Measurements from ENCODE around the gene POLR1B. TPM values are rescaled to one million over a fixed set of nuclear protein-coding genes. Genes with fewer than 3 reads are reported as not detected.
A peak's percentile ranks its signal among the peaks of the same experiment; 100 is the strongest.

The POLR1B gene
- total RNA-seq, 1 donor from 2014 or later, result 22.1 TPM

DNA sequence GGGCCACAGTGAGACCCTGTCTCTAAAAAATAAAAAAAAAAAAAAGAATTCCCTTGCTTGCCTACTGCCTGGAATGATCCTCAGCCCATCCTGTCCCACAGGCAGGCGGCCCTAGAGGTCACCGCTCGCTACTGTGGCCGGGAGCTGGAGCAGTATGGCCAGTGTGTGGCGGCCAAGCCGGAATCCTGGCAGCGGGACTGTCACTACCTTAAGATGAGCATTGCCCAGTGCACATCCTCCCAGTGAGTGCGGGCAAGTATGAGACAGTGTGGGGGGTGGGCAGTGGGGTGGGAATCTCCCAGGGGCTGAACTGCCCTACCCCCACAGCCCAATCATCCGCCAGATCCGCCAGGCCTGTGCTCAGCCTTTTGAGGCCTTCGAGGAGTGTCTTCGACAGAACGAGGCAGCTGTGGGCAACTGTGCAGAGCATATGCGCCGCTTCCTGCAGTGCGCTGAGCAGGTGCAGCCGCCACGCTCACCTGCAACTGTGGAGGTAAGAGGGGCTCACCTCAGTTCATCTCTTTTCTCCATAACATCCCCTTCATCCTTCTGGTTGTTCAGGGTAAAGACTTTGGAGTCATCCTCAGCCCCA is 43.7 kb downstream of the POLR1B start:
- Mint-ChIP-seq H3K27me3 (ENCODE audit: unreplicated experiment) (peaks cover 15% of the 10 kb centered on the region), H3K9me3 (ENCODE audit: unreplicated experiment) (no peaks in the 10 kb centered on the region), H3K27ac (ENCODE audit: unreplicated experiment) (peak overlapping the region; percentile 28), H3K4me1 (ENCODE audit: unreplicated experiment) (peaks cover 26% of the 10 kb centered on the region), H3K4me3 (ENCODE audit: unreplicated experiment) (peak overlapping the region; percentile 34), H3K36me3 (ENCODE audit: low read depth, unreplicated experiment) (peaks cover 11% of the 10 kb centered on the region)
- no peak for TF ChIP-seq CTCF (IDR thresholded peaks at IDR 0.05; ENCODE audit: unreplicated experiment)
- no peak for DNase-seq (ENCODE audit: low spot score)

- Mint-ChIP-seq H3K9me3 (ENCODE audit: unreplicated experiment) (no peaks in the 10 kb centered on the region), H3K4me3 (ENCODE audit: unreplicated experiment) (peak overlapping the region; percentile 9), H3K27me3 (ENCODE audit: unreplicated experiment) (peaks cover 19% of the 10 kb centered on the region), H3K36me3 (ENCODE audit: low read depth, unreplicated experiment) (peaks cover 15% of the 10 kb centered on the region), H3K4me1 (ENCODE audit: unreplicated experiment) (peaks cover 23% of the 10 kb centered on the region), H3K27ac (ENCODE audit: unreplicated experiment) (peak overlapping the region; percentile 72)
- no peak for TF ChIP-seq CTCF (IDR thresholded peaks at IDR 0.05; ENCODE audit: unreplicated experiment)
- DNase-seq (ENCODE audit: low spot score), result no peak
Measured at GRCh38 chr2:112588611-112589045, 46.4 kb downstream of the POLR1B start.

DNA sequence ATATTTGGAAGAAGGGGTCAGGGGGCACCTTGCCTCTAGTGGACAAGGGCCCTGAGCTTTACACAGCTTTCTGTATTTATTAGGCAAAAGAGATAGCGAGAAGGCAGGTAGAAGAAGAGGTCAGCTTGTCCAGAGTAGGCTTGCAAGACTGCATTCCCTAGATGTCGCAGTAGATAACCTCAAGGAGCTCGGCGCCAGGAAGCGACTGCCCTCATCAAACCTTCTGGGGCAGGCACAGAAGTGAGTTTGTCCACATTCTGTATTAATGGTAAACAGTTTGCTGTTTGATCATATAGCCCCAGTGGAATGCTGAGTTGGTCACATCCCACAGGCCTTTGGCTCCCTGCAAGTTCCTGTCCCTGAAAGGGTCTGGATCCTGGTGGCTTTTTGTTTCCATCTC is 49.1 kb downstream of the POLR1B start:
- Mint-ChIP-seq H3K9me3 (ENCODE audit: unreplicated experiment) (no peaks in the 10 kb centered on the region), H3K4me1 (ENCODE audit: unreplicated experiment) (peaks cover 9% of the 10 kb centered on the region), H3K4me3 (ENCODE audit: unreplicated experiment) (no peak overlapping the region), H3K27me3 (ENCODE audit: unreplicated experiment) (peaks cover 7% of the 10 kb centered on the region), H3K36me3 (ENCODE audit: low read depth, unreplicated experiment) (peaks cover 11% of the 10 kb centered on the region), H3K27ac (ENCODE audit: unreplicated experiment) (no peak overlapping the region)
- no peak for DNase-seq (ENCODE audit: low spot score)
- no peak for TF ChIP-seq CTCF (IDR thresholded peaks at IDR 0.05; ENCODE audit: unreplicated experiment)

DNA sequence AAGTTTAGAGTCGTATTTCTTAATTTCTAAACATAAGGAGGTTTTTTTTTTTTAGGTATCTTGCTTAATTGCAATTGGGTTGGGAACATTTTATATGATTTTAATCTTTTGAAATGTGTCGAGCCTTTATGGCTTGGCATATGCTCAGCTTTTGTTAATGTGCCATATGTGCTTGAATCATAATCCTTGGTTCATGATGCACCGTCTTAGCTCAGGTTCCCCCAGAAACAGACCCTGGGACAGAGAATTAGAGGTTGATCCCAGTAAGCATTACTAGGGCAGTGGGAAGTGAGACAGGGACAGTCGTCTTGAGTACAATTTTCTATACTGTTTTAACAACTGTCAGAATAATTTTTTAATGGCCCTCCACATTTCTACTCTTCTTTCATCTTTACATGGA is 51.5 kb downstream of the POLR1B start:
- TF ChIP-seq CTCF (IDR thresholded peaks at IDR 0.05; ENCODE audit: unreplicated experiment), result no peak
- DNase-seq (ENCODE audit: low spot score), result no peak
- Mint-ChIP-seq H3K27ac (ENCODE audit: unreplicated experiment) (no peak overlapping the region), H3K4me3 (ENCODE audit: unreplicated experiment) (no peak overlapping the region), H3K4me1 (ENCODE audit: unreplicated experiment) (no peaks in the 10 kb centered on the region), H3K9me3 (ENCODE audit: unreplicated experiment) (no peaks in the 10 kb centered on the region), H3K36me3 (ENCODE audit: low read depth, unreplicated experiment) (peaks cover 8% of the 10 kb centered on the region), H3K27me3 (ENCODE audit: unreplicated experiment) (peaks cover 4% of the 10 kb centered on the region)

DNA sequence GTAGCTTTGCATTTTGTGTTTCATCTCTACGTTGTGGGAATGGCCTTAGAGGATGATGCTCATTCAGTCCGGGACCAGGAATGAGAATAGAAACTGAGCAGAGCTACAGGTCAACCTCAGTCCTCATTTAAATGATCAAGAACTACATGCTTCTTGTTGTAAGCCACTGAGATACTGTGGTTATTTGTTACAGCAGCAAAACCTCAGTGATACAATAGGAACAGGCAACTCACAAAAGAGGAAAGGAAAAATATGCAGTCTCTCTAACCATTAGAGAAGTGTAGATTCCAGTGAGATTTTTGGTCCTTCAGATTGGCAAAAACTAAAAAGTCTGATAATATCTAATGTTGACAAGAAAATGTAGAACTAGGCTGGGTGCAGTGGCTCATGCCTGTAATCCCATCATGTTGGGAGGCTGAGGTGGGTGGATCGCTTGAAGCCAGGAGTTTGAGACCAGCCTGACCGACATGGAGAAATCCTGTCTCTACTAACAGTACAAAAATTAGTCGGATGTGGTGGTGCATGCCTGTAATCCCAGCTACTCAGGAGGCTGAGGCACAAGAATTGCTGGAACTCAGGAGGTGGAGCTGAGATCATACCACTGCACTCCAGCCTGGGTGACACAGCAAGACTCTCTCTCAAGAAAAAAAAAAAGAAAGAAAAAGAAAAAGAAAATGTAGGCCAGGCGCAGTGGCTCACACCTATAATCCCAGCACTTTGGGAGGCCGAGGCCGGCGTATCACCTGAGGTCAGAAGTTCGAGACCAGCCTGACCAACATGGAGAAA is 55.5 kb downstream of the POLR1B start:
- Mint-ChIP-seq H3K36me3 (ENCODE audit: low read depth, unreplicated experiment) (peaks cover 4% of the 10 kb centered on the region), H3K27ac (ENCODE audit: unreplicated experiment) (no peak overlapping the region), H3K27me3 (ENCODE audit: unreplicated experiment) (no peaks in the 10 kb centered on the region), H3K4me3 (ENCODE audit: unreplicated experiment) (no peak overlapping the region), H3K4me1 (ENCODE audit: unreplicated experiment) (no peaks in the 10 kb centered on the region), H3K9me3 (ENCODE audit: unreplicated experiment) (no peaks in the 10 kb centered on the region)
- TF ChIP-seq CTCF (IDR thresholded peaks at IDR 0.05; ENCODE audit: unreplicated experiment), result no peak
- no peak for DNase-seq (ENCODE audit: low spot score)
